Cerebellar nuclear complex (tissue), 1 donor: ENCODE data around the gene PPIA.
"Not testable (repeated sequence)": the region's sequence is repeated elsewhere in the genome, so short reads cannot be mapped to it uniquely, and the experiment has no call there.

Experiments
- DNase-seq, 2 experiments: peaks; one replicate each; lab custom pipeline; 2025; lab: John Stamatoyannopoulos, UW

Gene PPIA

GRCh38 chr7:44764081-44764480 lies 32.4 kb upstream of the PPIA start:
- no peak for DNase-seq

GRCh38 chr7:44764665-44765578 lies 31.6 kb upstream of the PPIA start:
- DNase-seq = no peak

GRCh38 chr7:44765579-44766415 lies 30.7 kb upstream of the PPIA start:
- no peak for DNase-seq

- DNase-seq = no peak
These were observed 30.1 kb upstream of the PPIA start for GRCh38 chr7:44766416-44766801.

GRCh38 chr7:44767134-44767911 lies 29.2 kb upstream of the PPIA start:
- no peak for DNase-seq

GRCh38 chr7:44767912-44768627 lies 28.4 kb upstream of the PPIA start:
- no peak for DNase-seq

GRCh38 chr7:44768628-44769371 lies 27.7 kb upstream of the PPIA start:
- no peak for DNase-seq

- no peak for DNase-seq
These were observed 27.1 kb upstream of the PPIA start for GRCh38 chr7:44769376-44769775.

- DNase-seq = no peak
These were observed 26.6 kb upstream of the PPIA start for GRCh38 chr7:44769776-44770294.

GRCh38 chr7:44771358-44771757 lies 25.1 kb upstream of the PPIA start:
- DNase-seq = no peak

GRCh38 chr7:44772440-44772839 lies 24.0 kb upstream of the PPIA start:
- DNase-seq = no peak

- no peak for DNase-seq
These were observed 23.6 kb upstream of the PPIA start for GRCh38 chr7:44772867-44773266.

- DNase-seq = not testable (repeated sequence)
These were observed 22.0 kb upstream of the PPIA start for GRCh38 chr7:44774486-44774885.

GRCh38 chr7:44775383-44776107 lies 20.9 kb upstream of the PPIA start:
- no peak for DNase-seq

GRCh38 chr7:44776211-44776610 lies 20.3 kb upstream of the PPIA start:
- no peak for DNase-seq

- DNase-seq = no peak
These were observed 14.0 kb upstream of the PPIA start for GRCh38 chr7:44782460-44782859.

GRCh38 chr7:44783407-44783806 lies 13.1 kb upstream of the PPIA start:
- no peak for DNase-seq

GRCh38 chr7:44784364-44784763 lies 12.1 kb upstream of the PPIA start:
- DNase-seq = no peak

GRCh38 chr7:44785218-44785617 lies 11.3 kb upstream of the PPIA start:
- not testable (repeated sequence) for DNase-seq

GRCh38 chr7:44787041-44787440 lies 9.4 kb upstream of the PPIA start:
- DNase-seq = no peak
